ENCODE data around the gene MYO10. TPM values are rescaled to one million over a fixed set of nuclear protein-coding genes. Genes with fewer than 3 reads are reported as not detected.

The MYO10 gene
- total and polyA plus RNA-seq, 4 donors: 4.8 to 19.8 (median 11.5) TPM

DNA sequence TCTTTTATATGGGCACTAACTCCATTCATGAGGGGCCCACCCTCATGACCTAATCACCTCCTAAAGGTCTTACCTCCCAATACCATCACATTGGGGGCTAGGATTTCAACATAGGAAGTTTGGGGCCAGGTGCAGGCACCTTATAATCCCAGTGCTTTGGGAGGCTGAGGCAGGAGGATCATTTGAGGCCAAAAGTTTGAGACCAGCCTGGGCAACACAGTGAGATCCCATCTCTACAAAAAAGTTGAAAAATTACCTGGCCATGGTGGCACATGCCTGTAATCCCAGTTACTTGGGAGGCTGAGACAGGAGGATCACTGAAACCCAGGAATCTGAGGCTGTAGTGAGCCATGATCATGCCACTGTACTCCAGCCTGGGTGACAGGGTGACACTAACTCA lies 76.7 kb downstream of the MYO10 start:
- no peak overlapping the region for H3K27ac ChIP-seq (ENCODE audit: low read depth in 1 of 2, low read length in 2 of 2)
- H3K27me3 ChIP-seq (ENCODE audit: control insufficient read depth in 1 of 2, insufficient read depth in 2 of 2, low read length in 1 of 2): no peaks in the 10 kb centered on the region
- DNase-seq (no peak), ATAC-seq (ENCODE audit: low FRiP score) (no peak)
- peaks cover 1% of the 10 kb centered on the region for H3K9me3 ChIP-seq (ENCODE audit: control insufficient read depth, low read length)
- intact Hi-C loops (cut with DNase I): no loop called here
- H3K4me3 ChIP-seq (ENCODE audit: low read length in 2 of 2): no peak overlapping the region
- H3K36me3 ChIP-seq (ENCODE audit: control insufficient read depth in 1 of 2, insufficient read depth in 2 of 2, low read length in 1 of 2): no peaks in the 10 kb centered on the region
- H3K4me1 ChIP-seq (ENCODE audit: control insufficient read depth in 1 of 2, insufficient read depth in 2 of 2, low read length in 2 of 2): no peaks in the 10 kb centered on the region

DNA sequence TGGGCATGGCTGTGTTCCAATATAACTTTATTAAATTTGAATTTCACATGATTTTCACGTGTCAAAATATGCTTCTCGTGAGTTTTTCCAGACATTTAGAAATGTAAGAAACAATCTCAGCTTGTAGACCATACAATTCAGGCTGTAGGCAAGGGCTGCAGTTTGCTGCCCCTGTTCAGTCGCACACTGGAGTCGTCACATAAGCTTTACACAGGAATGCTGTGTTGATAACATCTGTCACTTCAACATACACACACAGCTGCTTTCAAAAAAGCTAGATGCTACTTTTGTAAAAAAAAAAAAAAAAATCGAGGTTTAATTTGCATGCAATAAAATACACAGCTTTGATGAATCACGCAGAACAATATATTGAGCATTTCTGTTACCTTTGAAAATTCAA lies 77.9 kb downstream of the MYO10 start:
- WGBS, 2 donors: 73 to 81% methylated on average over 6 of the region's 6 CpGs
- intact Hi-C loops (cut with DNase I): no loop called here
- ATAC-seq (ENCODE audit: low FRiP score) (no peak), DNase-seq (no peak)
- Histone ChIP-seq H3K4me1 (ENCODE audit: control insufficient read depth in 1 of 2, insufficient read depth in 2 of 2, low read length in 2 of 2) (no peaks in the 10 kb centered on the region), H3K9me3 (ENCODE audit: control insufficient read depth, low read length) (peaks cover 1% of the 10 kb centered on the region), H3K27ac (ENCODE audit: low read depth in 1 of 2, low read length in 2 of 2) (no peak overlapping the region), H3K27me3 (ENCODE audit: control insufficient read depth in 1 of 2, insufficient read depth in 2 of 2, low read length in 1 of 2) (no peaks in the 10 kb centered on the region), H3K36me3 (ENCODE audit: control insufficient read depth in 1 of 2, insufficient read depth in 2 of 2, low read length in 1 of 2) (no peaks in the 10 kb centered on the region), H3K4me3 (ENCODE audit: low read length in 2 of 2) (no peak overlapping the region)

DNA sequence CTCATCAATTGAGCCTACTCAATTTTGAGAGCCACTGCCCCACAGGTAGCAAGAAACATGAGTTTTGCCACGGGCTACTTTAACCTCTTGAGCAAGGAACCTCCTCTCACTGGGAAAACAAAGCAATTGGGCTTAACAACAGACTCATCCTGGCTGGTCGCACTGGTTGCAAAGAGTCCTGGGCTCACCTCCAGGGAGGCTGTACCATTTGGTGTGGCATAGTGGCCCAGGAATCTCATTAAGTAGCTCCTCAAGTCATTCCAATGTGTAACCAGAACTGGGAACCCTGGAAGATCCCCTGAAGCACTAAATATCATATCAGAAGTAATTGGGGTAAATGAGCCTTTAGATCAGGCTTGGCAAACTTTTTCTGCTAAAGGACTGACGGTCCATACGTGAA lies 78.5 kb downstream of the MYO10 start:
- H3K4me1 ChIP-seq (ENCODE audit: control insufficient read depth in 1 of 2, insufficient read depth in 2 of 2, low read length in 2 of 2): no peaks in the 10 kb centered on the region
- H3K9me3 ChIP-seq (ENCODE audit: control insufficient read depth, low read length): peaks cover 1% of the 10 kb centered on the region
- DNase-seq (no peak), ATAC-seq (ENCODE audit: low FRiP score) (no peak)
- H3K4me3 ChIP-seq (ENCODE audit: low read length in 2 of 2): no peak overlapping the region
- 80 to 88% methylated on average over 4 of the region's 4 CpGs for WGBS, 2 donors
- no peaks in the 10 kb centered on the region for H3K36me3 ChIP-seq (ENCODE audit: control insufficient read depth in 1 of 2, insufficient read depth in 2 of 2, low read length in 1 of 2)
- H3K27ac ChIP-seq (ENCODE audit: low read depth in 1 of 2, low read length in 2 of 2): no peak overlapping the region
- intact Hi-C loops (cut with DNase I): no loop called here
- no peaks in the 10 kb centered on the region for H3K27me3 ChIP-seq (ENCODE audit: control insufficient read depth in 1 of 2, insufficient read depth in 2 of 2, low read length in 1 of 2)

DNA sequence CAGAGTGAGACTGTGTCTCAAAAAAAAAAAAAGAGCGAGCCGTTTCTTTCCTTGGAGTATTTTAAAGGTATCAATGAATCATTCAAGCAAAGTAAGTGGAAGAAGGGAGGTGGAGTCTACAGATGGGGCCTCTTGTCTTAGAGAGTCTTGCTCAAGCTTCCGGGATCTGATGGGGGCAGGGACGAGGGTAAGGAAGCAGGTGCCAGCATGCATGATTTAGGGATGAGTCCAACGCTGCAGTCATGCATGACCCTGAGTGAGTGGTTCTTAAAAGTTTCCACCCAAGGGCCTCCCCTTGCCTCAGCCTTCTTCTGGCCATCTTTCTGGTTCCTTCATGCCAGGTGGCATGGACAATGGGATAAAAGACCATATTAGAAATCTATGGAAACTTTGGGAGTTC lies 79.6 kb downstream of the MYO10 start:
- Histone ChIP-seq H3K4me1 (ENCODE audit: control insufficient read depth in 1 of 2, insufficient read depth in 2 of 2, low read length in 2 of 2) (no peaks in the 10 kb centered on the region), H3K36me3 (ENCODE audit: control insufficient read depth in 1 of 2, insufficient read depth in 2 of 2, low read length in 1 of 2) (no peaks in the 10 kb centered on the region), H3K4me3 (ENCODE audit: low read length in 2 of 2) (no peak overlapping the region), H3K27ac (ENCODE audit: low read depth in 1 of 2, low read length in 2 of 2) (no peak overlapping the region), H3K9me3 (ENCODE audit: control insufficient read depth, low read length) (peaks cover 1% of the 10 kb centered on the region), H3K27me3 (ENCODE audit: control insufficient read depth in 1 of 2, insufficient read depth in 2 of 2, low read length in 1 of 2) (no peaks in the 10 kb centered on the region)
- DNase-seq: no peak
- 75 to 80% methylated on average over 5 of the region's 5 CpGs for WGBS, 2 donors
- intact Hi-C loops (cut with DNase I): no loop called here
- no peak for ATAC-seq (ENCODE audit: low FRiP score)

DNA sequence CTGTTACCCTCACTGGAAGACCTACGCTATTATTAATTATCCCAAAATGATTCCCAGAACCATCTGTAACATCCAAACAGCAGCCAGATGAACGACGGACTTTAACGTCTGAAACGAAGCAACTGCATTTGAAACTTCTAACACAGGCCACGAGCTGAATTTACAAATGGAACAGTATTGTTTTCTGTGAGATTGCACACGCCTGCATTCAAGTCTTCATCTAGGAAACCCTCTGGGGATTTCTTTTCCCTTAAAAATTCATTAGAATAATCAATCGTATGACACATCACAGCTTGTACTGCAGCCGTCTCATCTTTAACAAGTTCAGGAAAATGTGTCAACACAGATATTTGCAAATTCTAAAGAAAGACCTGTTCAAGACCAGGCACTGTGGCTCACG lies 80.2 kb downstream of the MYO10 start:
- Histone ChIP-seq H3K27ac (ENCODE audit: low read depth in 1 of 2, low read length in 2 of 2) (no peak overlapping the region), H3K4me3 (ENCODE audit: low read length in 2 of 2) (no peak overlapping the region), H3K27me3 (ENCODE audit: control insufficient read depth in 1 of 2, insufficient read depth in 2 of 2, low read length in 1 of 2) (no peaks in the 10 kb centered on the region), H3K9me3 (ENCODE audit: control insufficient read depth, low read length) (peaks cover 1% of the 10 kb centered on the region), H3K4me1 (ENCODE audit: control insufficient read depth in 1 of 2, insufficient read depth in 2 of 2, low read length in 2 of 2) (no peaks in the 10 kb centered on the region), H3K36me3 (ENCODE audit: control insufficient read depth in 1 of 2, insufficient read depth in 2 of 2, low read length in 1 of 2) (no peaks in the 10 kb centered on the region)
- DNase-seq (no peak), ATAC-seq (ENCODE audit: low FRiP score) (no peak)
- intact Hi-C loops (cut with DNase I): no loop called here
- 84 to 87% methylated on average over 10 of the region's 10 CpGs for WGBS, 2 donors

DNA sequence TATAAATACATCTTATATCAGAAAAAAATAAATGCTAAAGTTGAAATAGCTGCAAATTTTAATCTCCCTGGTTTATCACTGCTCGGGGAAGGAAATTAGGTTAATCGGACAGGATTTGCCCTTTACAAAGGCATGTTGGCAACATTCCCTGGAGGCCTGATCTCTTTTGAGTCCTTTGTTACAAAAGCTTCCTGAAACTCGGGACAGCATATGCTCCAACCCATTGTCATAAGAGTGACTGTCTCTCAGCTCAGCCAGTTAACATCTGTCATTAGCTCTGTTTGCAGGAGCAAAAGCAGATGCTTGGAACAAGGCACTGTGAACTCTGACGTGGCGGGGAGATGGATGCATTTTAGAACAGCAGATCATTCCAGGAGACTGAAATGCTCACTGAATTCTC lies 80.6 kb downstream of the MYO10 start:
- H3K27ac ChIP-seq (ENCODE audit: low read depth in 1 of 2, low read length in 2 of 2): no peak overlapping the region
- intact Hi-C loops (cut with DNase I): no loop called here
- WGBS, 2 donors: 68 to 78% methylated on average over 5 of the region's 5 CpGs
- no peaks in the 10 kb centered on the region for H3K36me3 ChIP-seq (ENCODE audit: control insufficient read depth in 1 of 2, insufficient read depth in 2 of 2, low read length in 1 of 2)
- H3K27me3 ChIP-seq (ENCODE audit: control insufficient read depth in 1 of 2, insufficient read depth in 2 of 2, low read length in 1 of 2): no peaks in the 10 kb centered on the region
- ATAC-seq (ENCODE audit: low FRiP score): no peak
- DNase-seq: no peak
- no peaks in the 10 kb centered on the region for H3K4me1 ChIP-seq (ENCODE audit: control insufficient read depth in 1 of 2, insufficient read depth in 2 of 2, low read length in 2 of 2)
- no peak overlapping the region for H3K4me3 ChIP-seq (ENCODE audit: low read length in 2 of 2)
- H3K9me3 ChIP-seq (ENCODE audit: control insufficient read depth, low read length): peaks cover 1% of the 10 kb centered on the region

DNA sequence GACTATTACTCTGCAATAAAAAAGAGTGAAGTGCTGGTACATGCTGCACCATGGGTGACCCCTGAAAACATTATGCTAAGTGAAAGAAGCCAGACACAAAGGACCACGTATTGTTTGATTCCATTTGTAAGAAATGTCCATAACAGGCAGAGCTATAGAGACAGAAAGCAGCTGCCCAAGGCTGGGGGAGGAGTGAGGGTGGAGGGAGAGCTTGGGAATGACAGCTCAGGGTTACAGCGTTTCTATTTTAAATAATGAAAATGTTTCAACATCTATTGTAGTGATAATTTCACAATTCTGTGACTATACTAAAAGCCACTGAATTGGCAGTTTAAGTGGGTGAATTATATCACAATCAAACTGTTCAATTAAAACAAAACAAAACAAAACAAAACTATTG lies 81.7 kb downstream of the MYO10 start:
- Histone ChIP-seq H3K27me3 (ENCODE audit: control insufficient read depth in 1 of 2, insufficient read depth in 2 of 2, low read length in 1 of 2) (no peaks in the 10 kb centered on the region), H3K27ac (ENCODE audit: low read depth in 1 of 2, low read length in 2 of 2) (no peak overlapping the region), H3K36me3 (ENCODE audit: control insufficient read depth in 1 of 2, insufficient read depth in 2 of 2, low read length in 1 of 2) (no peaks in the 10 kb centered on the region), H3K4me3 (ENCODE audit: low read length in 2 of 2) (no peak overlapping the region), H3K9me3 (ENCODE audit: control insufficient read depth, low read length) (peaks cover 1% of the 10 kb centered on the region), H3K4me1 (ENCODE audit: control insufficient read depth in 1 of 2, insufficient read depth in 2 of 2, low read length in 2 of 2) (no peaks in the 10 kb centered on the region)
- DNase-seq (no peak), ATAC-seq (ENCODE audit: low FRiP score) (no peak)
- intact Hi-C loops (cut with DNase I): no loop called here
- 73 to 75% methylated on average over 2 of the region's 2 CpGs for WGBS, 2 donors

DNA sequence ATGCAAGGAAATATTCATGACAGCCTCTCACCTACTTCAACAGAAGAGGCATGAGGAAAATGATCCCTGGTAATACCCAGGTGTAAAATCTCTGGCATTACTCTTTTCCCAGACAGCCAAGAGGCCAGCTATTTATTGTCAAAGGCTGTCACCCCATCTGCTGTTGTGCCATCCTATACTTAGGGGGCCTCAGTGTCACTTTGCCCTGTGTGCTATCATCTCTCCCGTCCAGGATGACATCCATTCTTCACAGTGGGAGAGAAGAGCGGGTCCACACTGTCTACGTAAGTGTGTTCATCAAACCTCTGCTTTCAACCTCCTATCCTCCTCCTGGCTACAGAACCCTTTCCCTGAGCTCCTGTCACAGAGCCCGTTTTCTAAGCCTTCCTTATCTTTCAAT lies 82.6 kb downstream of the MYO10 start:
- no peaks in the 10 kb centered on the region for H3K4me1 ChIP-seq (ENCODE audit: control insufficient read depth in 1 of 2, insufficient read depth in 2 of 2, low read length in 2 of 2)
- WGBS, 2 donors: 84 to 87% methylated on average over 4 of the region's 4 CpGs
- ATAC-seq (ENCODE audit: low FRiP score) (no peak), DNase-seq (no peak)
- H3K27me3 ChIP-seq (ENCODE audit: control insufficient read depth in 1 of 2, insufficient read depth in 2 of 2, low read length in 1 of 2): no peaks in the 10 kb centered on the region
- intact Hi-C loops (cut with DNase I): no loop called here
- H3K4me3 ChIP-seq (ENCODE audit: low read length in 2 of 2): no peak overlapping the region
- no peaks in the 10 kb centered on the region for H3K9me3 ChIP-seq (ENCODE audit: control insufficient read depth, low read length)
- H3K36me3 ChIP-seq (ENCODE audit: control insufficient read depth in 1 of 2, insufficient read depth in 2 of 2, low read length in 1 of 2): no peaks in the 10 kb centered on the region
- H3K27ac ChIP-seq (ENCODE audit: low read depth in 1 of 2, low read length in 2 of 2): no peak overlapping the region

DNA sequence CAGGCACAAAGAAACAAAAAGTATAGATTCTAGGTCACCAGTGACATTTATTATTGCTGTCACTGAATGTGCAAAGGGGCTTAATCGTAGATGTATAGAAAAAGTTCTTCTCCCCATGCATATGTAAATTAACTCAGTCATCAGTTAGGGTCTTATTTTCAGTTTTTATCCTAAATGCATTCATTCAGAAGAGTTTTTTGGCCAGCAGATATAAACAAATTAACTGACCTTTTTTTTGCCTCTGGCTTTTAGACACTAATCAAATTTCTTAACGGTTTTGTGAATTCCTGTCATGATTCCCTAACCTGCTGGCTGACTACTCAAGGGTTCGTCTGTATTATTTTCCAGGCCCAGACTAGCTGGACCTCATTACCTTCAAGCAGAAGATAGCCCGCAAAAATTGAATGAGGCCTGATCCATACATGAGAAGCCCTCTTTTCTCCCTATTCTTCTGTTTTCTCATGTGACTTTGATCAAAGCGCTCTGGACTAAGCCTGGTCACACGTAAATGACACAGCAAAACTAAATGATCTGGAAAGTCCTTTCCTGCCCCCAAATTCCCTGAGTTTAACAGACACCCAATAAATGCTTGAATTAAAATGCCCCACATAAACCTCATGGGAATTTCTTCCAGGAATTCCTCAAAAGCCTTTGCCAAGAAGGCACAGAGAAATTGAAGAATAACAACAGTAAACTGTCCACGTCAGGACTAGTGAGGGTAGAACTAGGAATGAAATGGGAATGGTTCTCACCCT lies 83.7 kb downstream of the MYO10 start:
- H3K27me3 ChIP-seq (ENCODE audit: control insufficient read depth in 1 of 2, insufficient read depth in 2 of 2, low read length in 1 of 2): no peaks in the 10 kb centered on the region
- H3K4me1 ChIP-seq (ENCODE audit: control insufficient read depth in 1 of 2, insufficient read depth in 2 of 2, low read length in 2 of 2): no peaks in the 10 kb centered on the region
- no peak overlapping the region for H3K4me3 ChIP-seq (ENCODE audit: low read length in 2 of 2)
- no peaks in the 10 kb centered on the region for H3K9me3 ChIP-seq (ENCODE audit: control insufficient read depth, low read length)
- ATAC-seq (ENCODE audit: low FRiP score): no peak
- no peaks in the 10 kb centered on the region for H3K36me3 ChIP-seq (ENCODE audit: control insufficient read depth in 1 of 2, insufficient read depth in 2 of 2, low read length in 1 of 2)
- WGBS, 2 donors: 77 to 82% methylated on average over 7 of the region's 7 CpGs
- no peak for DNase-seq
- H3K27ac ChIP-seq (ENCODE audit: low read depth in 1 of 2, low read length in 2 of 2): no peak overlapping the region
- intact Hi-C loops (cut with DNase I): no loop called here

Data from aorta (tissue), 5 donors.